CD4-positive, alpha-beta T cell treated with Interleukin-4 for 4 hours (primary cell): ENCODE data around the gene CTDNEP1.
"Not testable (repeated sequence)": the region's sequence is repeated elsewhere in the genome, so short reads cannot be mapped to it uniquely, and the experiment has no call there.

Experiments used
- DNase-seq: peaks from one replicate; pipeline ENCODE4 v3.0.0-alpha.2; 2020

CTDNEP1 gene

GRCh38 chr17:7243838-7244237 is 7.7 kb downstream of the CTDNEP1 start:
- DNase-seq, result not testable (repeated sequence)

DNA sequence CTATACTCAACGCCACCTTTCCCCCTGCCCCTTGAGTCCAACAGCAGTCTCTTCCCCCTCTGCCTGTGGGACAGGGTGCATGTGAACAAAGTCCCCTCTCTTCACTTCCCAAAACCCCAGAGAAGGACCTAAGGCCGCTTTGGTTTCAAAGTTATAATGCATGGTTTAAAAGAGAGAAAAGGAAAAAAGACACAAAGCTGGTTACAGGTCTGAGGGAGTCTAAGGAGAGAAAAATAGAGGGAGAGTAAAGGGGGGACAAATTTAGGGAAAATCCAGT is 8.1 kb downstream of the CTDNEP1 start:
- DNase-seq, result no peak

DNA sequence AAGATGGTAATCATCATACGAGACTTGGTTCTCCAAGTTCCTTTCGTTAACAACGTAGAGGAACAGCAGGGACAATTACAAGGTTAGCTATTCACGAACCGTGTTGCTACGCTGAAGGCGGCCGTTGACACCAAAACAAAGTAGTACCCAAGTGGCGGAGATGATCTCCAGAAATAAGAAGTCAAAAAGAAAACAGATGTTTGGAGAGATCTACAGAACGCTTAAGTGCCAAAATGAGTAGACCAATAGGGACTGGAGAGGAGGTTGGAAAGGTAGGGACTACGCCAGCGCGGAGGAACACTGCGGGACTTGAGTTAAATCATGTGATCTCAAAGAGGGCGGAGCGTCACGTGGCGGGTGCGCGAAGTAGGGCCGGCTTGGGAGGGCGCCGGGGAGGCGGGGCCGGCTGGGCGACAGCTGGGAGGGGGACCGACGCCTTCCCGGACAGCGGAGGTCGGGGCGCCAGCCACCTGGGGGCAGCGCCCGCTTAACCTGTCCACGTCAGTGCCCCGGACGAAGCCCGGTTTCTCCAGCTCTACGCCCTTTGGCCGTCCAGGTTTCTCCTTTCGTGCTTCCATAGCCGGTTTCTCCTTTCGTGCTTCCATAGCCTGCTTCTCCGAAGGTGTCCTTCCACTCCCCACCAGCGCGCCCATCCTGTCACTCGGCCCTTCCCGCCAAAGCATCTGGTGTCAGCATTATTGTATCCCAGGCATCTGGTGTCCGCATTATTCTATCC is 8.6 kb downstream of the CTDNEP1 start:
- peak; percentile 94 for DNase-seq

- peak; percentile 93 for DNase-seq
Observed at GRCh38 chr17:7241783-7242716, 9.5 kb downstream of the CTDNEP1 start, which contains the start of gene GABARAP. Gene GABARAP (minus strand): TSS chr17:7242449. CDS start chr17:7242330, 119 bp downstream.

DNA sequence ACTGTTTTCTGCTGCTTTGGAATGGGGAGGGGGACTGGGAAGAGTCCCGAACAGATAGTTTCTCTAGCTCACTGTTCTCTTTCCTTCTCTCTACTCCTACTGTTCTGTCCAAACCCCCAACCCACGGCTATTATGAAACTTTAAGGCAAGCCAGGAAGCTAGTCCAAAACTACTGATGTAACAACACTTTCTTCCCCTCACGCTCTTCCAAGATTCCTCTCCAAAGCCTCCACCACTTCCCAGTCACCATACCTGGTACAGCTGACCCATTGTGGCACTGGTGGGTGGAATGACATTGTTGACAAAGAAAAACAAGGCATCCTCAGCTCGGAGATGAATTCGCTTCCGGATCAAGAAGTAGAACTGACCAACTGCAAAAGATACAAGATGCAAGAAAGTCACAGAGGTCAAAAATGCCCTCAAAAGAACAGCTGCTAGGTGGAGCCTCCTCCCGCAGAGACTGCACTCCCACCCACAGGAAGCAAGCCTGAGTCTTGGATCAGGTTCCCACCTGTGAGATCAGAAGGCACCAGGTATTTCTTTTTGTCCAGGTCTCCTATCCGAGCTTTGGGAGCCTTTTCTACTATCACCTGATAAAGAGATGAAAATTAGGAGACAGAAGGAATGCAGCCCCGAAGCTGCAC is 10.3 kb downstream of the CTDNEP1 start:
- no peak for DNase-seq

GRCh38 chr17:7240375-7240774 is 11.2 kb downstream of the CTDNEP1 start:
- no peak for DNase-seq

DNA sequence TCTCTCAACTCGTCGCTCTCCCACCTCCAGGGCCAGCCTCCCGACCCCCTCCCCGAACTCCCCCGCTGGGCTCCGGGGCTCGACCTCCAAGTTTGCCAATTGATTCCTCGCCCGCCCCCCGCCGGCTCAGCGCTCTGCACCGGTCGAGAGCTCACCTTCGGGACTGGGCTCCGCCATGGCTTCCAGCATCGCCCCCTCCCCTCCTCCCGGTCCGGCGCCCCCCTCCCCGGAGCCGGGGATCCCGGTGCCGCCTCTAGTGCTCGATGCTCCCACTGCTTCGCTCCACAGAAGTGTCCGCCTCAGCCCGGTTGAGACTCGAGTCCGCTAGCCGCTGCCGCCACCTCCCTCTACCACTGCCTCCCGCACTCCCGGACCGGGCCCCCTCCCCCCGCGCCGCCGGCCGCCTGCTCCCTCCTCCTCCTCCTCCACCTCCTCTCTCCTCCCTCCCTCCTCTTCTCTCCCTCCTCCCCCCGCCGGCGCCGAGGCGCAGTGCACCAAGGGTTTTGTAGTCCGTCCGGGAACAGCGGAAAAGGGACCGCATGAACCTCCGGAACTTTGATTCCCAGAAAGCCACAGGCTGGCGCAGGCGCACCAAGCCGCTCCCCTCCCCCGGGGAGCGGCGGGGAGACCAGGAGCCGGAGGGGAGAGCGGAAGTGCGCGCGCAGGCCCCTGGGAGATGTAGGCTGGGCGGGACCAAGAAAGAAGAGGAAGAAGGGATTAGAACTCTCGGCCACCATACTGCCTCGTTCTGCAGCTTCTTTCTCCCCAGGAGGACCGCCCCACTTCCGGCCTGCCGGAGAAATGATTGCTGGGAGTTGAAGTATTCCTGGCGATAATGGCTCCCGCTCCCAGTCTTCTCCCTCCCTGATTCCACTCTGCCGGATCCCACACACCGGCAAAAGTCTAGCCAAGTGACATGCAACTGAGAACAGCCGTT is 12.2 kb downstream of the CTDNEP1 start, which contains the start of gene PHF23:
Gene PHF23 (minus strand): TSS at position 367 of the 937 bp plus-strand sequence. CDS start 178 bp downstream, at position 189.
- peak; percentile 100 for DNase-seq

- no peak for DNase-seq
Observed at GRCh38 chr17:7238420-7239090, 13.0 kb downstream of the CTDNEP1 start.

- DNase-seq, result peak; percentile 82
Observed at GRCh38 chr17:7237761-7238419, 13.6 kb downstream of the CTDNEP1 start.

GRCh38 chr17:7237266-7237760 is 14.2 kb downstream of the CTDNEP1 start:
- DNase-seq, result no peak

DNA sequence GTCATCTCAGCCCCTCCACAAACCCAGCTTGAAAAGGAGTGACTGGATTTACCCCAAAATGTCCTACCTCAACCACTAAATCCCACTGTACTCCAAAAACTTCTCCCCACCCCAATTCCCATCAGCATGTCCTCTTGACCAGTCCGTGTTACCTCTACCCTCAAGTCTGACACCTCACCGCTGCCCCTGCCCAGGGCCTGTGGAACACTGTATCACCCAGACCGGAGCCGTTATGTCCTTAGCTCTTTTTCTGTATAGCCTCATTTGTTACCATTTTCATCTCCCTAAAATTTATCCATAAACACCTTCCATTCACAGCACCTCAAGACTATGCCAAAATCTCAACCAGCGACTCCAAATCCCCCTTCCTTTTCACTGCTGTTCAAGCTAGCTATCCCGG is 14.7 kb downstream of the CTDNEP1 start:
- DNase-seq, result no peak

DNA sequence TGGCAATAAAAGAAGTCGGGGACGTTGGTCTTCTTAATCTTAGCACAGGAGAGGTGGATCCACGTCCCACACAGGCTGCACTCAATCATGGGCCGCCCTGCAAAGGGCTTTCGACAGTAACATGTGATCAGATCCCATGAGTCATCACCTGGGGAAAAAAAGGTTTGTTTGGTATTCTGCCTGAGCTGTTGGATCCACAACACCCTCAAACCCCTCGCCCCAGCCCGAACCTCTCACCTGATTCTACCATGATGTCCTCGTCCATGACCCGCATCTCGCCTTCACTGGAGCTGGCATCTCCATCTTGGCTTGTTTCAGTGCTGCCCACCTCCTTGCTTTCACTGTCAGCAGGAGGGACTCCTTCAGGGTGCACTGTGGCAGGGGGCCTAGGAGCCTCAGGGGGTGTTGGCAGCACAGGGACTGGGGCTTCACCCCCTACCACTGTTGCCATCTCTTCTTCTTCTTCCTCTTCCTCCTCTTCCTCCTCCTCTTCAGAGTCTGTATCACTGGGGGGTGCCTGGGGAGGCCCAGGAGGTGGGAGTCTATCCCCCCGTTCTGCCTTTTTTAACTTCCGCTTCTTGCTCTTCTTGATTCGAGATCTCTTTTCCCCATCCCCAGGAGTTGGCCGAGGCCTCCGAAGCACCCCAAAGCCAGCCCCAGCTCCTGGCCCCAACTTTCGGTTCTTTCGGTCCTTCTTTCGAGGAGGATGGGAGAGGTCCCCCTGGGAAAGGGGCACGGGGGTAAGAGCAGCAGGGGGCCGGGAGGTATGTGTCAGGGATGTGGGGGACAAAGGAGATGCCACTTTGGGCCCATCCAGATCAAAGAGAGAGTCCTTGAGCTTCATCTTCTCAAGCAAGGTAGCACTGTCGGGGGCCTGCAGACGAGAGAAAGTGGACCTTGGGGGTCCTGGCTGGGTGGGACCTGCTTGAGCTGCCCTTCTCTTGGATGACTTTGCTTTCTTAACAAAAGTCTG is 15.6 kb downstream of the CTDNEP1 start:
- DNase-seq, result no peak

DNA sequence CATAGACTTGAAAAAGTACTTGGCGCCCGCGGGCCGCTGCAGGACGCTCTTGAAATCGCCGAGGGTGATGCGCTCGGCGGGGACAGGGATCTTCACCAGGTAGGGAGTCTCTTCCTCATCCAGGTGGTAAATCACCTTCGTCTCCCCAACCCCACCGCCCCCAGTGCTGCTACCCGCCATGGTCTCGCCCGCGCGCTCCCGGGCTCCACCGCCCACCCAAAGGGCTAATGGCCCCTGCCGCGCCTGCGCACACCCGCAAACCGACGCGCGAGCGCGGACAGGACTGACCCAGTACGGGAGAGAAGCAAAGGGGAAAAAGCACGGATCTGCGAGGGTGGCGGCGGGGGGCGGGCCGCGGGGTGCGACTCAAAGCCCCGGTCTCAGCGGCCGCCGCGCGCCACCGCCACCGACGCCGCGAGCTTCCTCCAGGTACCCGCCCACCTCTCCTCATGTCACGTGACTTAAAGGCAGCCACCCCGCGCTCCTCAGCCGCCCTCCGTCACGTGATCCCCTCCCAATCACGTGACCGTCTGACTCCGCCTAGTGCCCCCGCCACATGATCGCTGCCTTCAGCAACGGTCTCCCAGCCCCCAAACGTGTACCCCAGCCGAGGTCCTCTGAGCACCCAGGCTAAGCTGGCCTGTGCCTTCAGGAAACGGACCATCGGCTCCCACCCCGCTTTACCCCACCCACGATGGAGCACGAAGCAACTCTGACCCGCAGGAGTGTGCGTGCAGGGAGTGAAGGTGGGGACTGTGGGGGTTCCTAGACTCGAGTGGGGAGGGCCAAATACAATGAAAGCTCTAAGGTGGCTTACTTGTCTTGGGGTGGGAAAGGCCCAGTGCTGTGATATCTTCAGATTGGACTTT is 17.2 kb downstream of the CTDNEP1 start, which contains the start of gene DVL2:
Gene DVL2 (minus strand): TSS at position 435 of the 869 bp plus-strand sequence. CDS start 255 bp downstream, at position 180.
- peak; percentile 94 for DNase-seq

GRCh38 chr17:7233701-7234082 is 17.8 kb downstream of the CTDNEP1 start:
- DNase-seq, result no peak

DNA sequence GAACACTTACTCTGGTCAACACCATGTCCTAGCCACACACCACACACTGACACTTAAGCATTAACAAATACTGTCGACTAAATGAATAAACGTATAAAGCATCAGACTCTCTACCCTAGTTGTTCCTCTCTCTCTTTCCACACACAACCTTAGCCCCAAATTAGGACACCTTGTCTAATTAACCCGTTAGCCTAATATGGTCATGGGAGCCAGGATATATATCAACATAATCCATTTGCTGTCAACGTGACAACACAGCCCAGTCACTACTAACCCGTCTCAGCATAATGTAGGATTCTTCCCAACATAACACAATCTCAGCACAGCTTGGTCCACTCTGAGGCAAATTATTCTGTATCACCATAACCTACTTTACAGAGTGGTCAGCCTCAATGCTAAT is 19.4 kb downstream of the CTDNEP1 start:
- DNase-seq, result no peak

DNA sequence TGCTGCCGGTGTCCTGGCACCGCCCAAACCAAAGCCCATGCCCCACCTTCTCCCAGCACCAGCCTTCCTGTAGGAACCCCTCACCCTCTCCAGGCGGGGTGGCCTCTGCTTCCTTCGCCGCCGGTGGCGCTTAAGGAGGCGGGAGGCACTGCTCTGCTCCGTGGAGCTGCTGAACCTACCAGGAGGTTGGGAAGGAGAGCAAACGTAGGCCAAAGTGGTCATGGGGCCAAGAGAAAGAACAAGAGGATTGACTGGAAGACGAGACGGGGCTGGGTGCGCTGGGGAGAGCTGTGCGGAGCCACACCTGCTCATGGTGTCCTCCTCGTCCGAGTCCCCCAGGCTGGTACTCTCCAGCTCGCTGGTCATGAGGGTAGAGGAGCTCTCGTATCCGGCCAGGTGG is 22.0 kb downstream of the CTDNEP1 start:
- DNase-seq, result no peak

DNA sequence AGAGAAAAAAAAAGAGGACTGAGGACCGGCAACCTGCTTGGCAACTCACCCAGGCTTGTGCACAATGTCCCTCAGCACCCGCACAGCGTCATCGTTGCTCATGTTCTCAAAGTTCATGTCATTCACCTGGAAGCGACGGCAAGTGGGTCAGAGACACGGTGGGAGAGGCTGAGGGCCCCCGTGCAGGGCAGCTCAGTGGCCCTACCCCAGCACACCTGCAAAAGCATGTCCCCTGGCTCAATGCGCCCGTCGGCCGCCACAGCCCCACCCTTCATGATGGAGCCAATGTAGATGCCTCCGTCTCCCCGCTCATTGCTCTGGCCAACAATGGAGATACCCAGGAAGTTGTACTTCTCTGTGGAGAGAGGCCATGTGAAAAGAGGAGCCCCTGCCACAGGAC is 22.6 kb downstream of the CTDNEP1 start:
- DNase-seq, result no peak
